ENCODE data around the gene ZNF638. TPM values are rescaled to one million over a fixed set of nuclear protein-coding genes. Genes with fewer than 3 reads are reported as not detected.
A peak's percentile ranks its signal among the peaks of the same experiment; 100 is the strongest.

The ZNF638 gene
- total and polyA plus RNA-seq, 9 of the 15 experiments (the other 6 are each of a cell fraction or from before 2014, with no cell fraction given), result 53.3 to 165 (median 98.8) TPM

DNA sequence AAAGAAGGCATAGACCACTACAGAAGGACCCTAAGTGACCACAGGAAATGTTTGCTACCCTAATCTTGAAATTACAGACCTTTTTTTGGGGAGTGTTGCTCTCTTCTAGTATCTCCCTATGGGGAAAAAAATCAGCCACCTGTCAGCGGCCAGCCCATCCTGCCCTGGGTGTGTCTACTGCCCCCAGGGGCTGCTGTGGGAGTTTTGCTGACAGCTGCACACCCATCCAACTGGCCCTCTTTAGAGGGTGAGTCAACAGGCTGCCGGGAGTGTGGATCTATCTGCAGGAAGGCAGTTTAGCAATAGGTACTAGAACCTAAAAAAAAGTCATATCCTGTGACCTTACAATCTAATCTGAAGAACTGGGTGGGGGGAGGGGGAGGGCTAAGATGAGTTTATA is 121.0 kb downstream of the ZNF638 start (continued):
- no peak for TF ChIP-seq GTF2F1 (IDR thresholded peaks at IDR 0.05; ENCODE audit: low read depth, low read length)
- TF ChIP-seq KLF10 (CRISPR knock-in tag; IDR thresholded peaks at IDR 0.05), result no peak
- no peak for TF ChIP-seq NR2C2 (CRISPR knock-in tag; IDR thresholded peaks at IDR 0.05)
- no peak for TF ChIP-seq NR2C2 (tag; IDR thresholded peaks at IDR 0.05)
- TF ChIP-seq, protein P1, sequence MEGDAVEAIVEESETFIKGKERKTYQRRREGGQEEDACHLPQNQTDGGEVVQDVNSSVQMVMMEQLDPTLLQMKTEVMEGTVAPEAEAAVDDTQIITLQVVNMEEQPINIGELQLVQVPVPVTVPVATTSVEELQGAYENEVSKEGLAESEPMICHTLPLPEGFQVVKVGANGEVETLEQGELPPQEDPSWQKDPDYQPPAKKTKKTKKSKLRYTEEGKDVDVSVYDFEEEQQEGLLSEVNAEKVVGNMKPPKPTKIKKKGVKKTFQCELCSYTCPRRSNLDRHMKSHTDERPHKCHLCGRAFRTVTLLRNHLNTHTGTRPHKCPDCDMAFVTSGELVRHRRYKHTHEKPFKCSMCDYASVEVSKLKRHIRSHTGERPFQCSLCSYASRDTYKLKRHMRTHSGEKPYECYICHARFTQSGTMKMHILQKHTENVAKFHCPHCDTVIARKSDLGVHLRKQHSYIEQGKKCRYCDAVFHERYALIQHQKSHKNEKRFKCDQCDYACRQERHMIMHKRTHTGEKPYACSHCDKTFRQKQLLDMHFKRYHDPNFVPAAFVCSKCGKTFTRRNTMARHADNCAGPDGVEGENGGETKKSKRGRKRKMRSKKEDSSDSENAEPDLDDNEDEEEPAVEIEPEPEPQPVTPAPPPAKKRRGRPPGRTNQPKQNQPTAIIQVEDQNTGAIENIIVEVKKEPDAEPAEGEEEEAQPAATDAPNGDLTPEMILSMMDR (IDR thresholded peaks at IDR 0.05 in 2 of 3, conservative IDR thresholded peaks at IDR 0.05 in 1 of 3; ENCODE audit: insufficient read depth in 2 of 3, low read depth in 1 of 3, low read length in 3 of 3), result peak; percentile 55 to 74 (median 62)
- no peak for TF ChIP-seq BRD4 (IDR thresholded peaks at IDR 0.05)
- TF ChIP-seq ZNF212 (CRISPR knock-in tag; IDR thresholded peaks at IDR 0.05), result no peak
- no peak for TF ChIP-seq IRF2 (CRISPR knock-in tag; IDR thresholded peaks at IDR 0.05)
- TF ChIP-seq, protein P2, sequence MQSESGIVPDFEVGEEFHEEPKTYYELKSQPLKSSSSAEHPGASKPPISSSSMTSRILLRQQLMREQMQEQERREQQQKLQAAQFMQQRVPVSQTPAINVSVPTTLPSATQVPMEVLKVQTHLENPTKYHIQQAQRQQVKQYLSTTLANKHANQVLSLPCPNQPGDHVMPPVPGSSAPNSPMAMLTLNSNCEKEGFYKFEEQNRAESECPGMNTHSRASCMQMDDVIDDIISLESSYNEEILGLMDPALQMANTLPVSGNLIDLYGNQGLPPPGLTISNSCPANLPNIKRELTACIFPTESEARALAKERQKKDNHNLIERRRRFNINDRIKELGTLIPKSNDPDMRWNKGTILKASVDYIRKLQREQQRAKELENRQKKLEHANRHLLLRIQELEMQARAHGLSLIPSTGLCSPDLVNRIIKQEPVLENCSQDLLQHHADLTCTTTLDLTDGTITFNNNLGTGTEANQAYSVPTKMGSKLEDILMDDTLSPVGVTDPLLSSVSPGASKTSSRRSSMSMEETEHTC (IDR thresholded peaks at IDR 0.05), result 0 out of 2 replicates have a peak, but pooled peaks have one; percentile 17
- TF ChIP-seq, protein P3, sequence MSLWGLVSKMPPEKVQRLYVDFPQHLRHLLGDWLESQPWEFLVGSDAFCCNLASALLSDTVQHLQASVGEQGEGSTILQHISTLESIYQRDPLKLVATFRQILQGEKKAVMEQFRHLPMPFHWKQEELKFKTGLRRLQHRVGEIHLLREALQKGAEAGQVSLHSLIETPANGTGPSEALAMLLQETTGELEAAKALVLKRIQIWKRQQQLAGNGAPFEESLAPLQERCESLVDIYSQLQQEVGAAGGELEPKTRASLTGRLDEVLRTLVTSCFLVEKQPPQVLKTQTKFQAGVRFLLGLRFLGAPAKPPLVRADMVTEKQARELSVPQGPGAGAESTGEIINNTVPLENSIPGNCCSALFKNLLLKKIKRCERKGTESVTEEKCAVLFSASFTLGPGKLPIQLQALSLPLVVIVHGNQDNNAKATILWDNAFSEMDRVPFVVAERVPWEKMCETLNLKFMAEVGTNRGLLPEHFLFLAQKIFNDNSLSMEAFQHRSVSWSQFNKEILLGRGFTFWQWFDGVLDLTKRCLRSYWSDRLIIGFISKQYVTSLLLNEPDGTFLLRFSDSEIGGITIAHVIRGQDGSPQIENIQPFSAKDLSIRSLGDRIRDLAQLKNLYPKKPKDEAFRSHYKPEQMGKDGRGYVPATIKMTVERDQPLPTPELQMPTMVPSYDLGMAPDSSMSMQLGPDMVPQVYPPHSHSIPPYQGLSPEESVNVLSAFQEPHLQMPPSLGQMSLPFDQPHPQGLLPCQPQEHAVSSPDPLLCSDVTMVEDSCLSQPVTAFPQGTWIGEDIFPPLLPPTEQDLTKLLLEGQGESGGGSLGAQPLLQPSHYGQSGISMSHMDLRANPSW (CRISPR knock-in tag; IDR thresholded peaks at IDR 0.05), result no peak
- TF ChIP-seq BRF2 (IDR thresholded peaks at IDR 0.05; ENCODE audit: borderline replicate concordance, insufficient read depth, insufficient read length), result no peak
- TF ChIP-seq KLF16 (IDR thresholded peaks at IDR 0.05), result peak; percentile 40
- TF ChIP-seq, protein P4, sequence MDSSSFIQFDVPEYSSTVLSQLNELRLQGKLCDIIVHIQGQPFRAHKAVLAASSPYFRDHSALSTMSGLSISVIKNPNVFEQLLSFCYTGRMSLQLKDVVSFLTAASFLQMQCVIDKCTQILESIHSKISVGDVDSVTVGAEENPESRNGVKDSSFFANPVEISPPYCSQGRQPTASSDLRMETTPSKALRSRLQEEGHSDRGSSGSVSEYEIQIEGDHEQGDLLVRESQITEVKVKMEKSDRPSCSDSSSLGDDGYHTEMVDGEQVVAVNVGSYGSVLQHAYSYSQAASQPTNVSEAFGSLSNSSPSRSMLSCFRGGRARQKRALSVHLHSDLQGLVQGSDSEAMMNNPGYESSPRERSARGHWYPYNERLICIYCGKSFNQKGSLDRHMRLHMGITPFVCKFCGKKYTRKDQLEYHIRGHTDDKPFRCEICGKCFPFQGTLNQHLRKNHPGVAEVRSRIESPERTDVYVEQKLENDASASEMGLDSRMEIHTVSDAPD (CRISPR knock-in tag; IDR thresholded peaks at IDR 0.05), result no peak
- no peak for TF ChIP-seq NCOA2 (IDR thresholded peaks at IDR 0.05; ENCODE audit: partially characterized antibody in 2 of 2)
- TF ChIP-seq, protein P5, sequence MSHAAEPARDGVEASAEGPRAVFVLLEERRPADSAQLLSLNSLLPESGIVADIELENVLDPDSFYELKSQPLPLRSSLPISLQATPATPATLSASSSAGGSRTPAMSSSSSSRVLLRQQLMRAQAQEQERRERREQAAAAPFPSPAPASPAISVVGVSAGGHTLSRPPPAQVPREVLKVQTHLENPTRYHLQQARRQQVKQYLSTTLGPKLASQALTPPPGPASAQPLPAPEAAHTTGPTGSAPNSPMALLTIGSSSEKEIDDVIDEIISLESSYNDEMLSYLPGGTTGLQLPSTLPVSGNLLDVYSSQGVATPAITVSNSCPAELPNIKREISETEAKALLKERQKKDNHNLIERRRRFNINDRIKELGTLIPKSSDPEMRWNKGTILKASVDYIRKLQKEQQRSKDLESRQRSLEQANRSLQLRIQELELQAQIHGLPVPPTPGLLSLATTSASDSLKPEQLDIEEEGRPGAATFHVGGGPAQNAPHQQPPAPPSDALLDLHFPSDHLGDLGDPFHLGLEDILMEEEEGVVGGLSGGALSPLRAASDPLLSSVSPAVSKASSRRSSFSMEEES (CRISPR knock-in tag; IDR thresholded peaks at IDR 0.05), result no peak
- peak; percentile 16 to 68; a peak in 1 of 4 replicates for TF ChIP-seq KDM1A (IDR thresholded peaks at IDR 0.05)

Measured in K562 (cell line).